H9 (cell line): ENCODE measurements around the gene ANAPC1. TPM values are rescaled to one million over a fixed set of nuclear protein-coding genes. Genes with fewer than 3 reads are reported as not detected.

Experiments used
- DNase-seq: peaks from one replicate; pipeline ENCODE4 v3.0.0-alpha.2; 2017
- H2AFZ ChIP-seq: one replicate; pipeline ENCODE4 v1.6.1; 2013; ENCODE audit warnings: mild to moderate bottlenecking, low read length, control low read depth, moderate library complexity
- H2AK5ac ChIP-seq: 2 replicates; pipeline ENCODE4 v1.6.1; 2013; ENCODE audit warnings: low read length, control low read depth, mixed read lengths; ENCODE audit not compliant: insufficient read length
- H2BK120ac ChIP-seq: one replicate; pipeline ENCODE4 v1.6.1; 2013; ENCODE audit warnings: low read depth, mild to moderate bottlenecking, low read length, control low read depth, inconsistent platforms; ENCODE audit not compliant: poor library complexity, severe bottlenecking
- H2BK12ac ChIP-seq: 2 replicates; pipeline ENCODE4 v1.6.1; 2013; ENCODE audit warnings: low read length, control low read depth, mixed read lengths, low read depth; ENCODE audit not compliant: insufficient read length
- H2BK15ac ChIP-seq: 2 replicates; pipeline ENCODE4 v1.6.1; 2013; ENCODE audit warnings: low read depth, low read length, control low read depth
- H2BK20ac ChIP-seq: one replicate; pipeline ENCODE4 v1.6.1; 2013; ENCODE audit warnings: low read depth, mild to moderate bottlenecking, low read length, control low read depth, inconsistent platforms; ENCODE audit not compliant: poor library complexity, severe bottlenecking
- H2BK5ac ChIP-seq: 2 replicates; pipeline ENCODE4 v1.6.1; 2013; ENCODE audit warnings: low read length, control low read depth, mixed read lengths; ENCODE audit not compliant: insufficient read length
- H3K14ac ChIP-seq: 2 replicates; pipeline ENCODE4 v1.6.1; 2013; ENCODE audit warnings: low read length, control low read depth; ENCODE audit not compliant: insufficient read depth
- H3K18ac ChIP-seq: 2 replicates; pipeline ENCODE4 v1.6.1; 2013; ENCODE audit warnings: low read depth, mild to moderate bottlenecking, mixed read lengths, low read length, control low read depth; ENCODE audit not compliant: insufficient read length
- H3K23ac ChIP-seq: 2 replicates; pipeline ENCODE4 v1.6.1; 2013; ENCODE audit warnings: low read length, control low read depth, mixed read lengths, low read depth; ENCODE audit not compliant: insufficient read length
- H3K23me2 ChIP-seq: 2 replicates; pipeline ENCODE4 v1.6.1; 2013; ENCODE audit warnings: low read depth, mild to moderate bottlenecking, mixed read lengths, low read length, control low read depth; ENCODE audit not compliant: insufficient read length, poor library complexity, severe bottlenecking
- H3K27ac ChIP-seq: 2 replicates; pipeline ENCODE4 v1.5.1; 2013; ENCODE audit warnings: low read length, control low read depth, mixed read lengths, low read depth; ENCODE audit not compliant: insufficient read length
- H3K27me3 ChIP-seq: 2 replicates; pipeline ENCODE4 v1.6.1; 2013; ENCODE audit warnings: low read length, control low read depth, inconsistent platforms; ENCODE audit not compliant: insufficient read depth
- H3K4ac ChIP-seq: 2 replicates; pipeline ENCODE4 v1.6.1; 2013; ENCODE audit warnings: low read depth, mild to moderate bottlenecking, control low read depth, inconsistent platforms, low read length, moderate library complexity
- H3K4me1 ChIP-seq: 2 replicates; pipeline ENCODE4 v1.6.1; 2013; ENCODE audit warnings: low read length, control low read depth, inconsistent platforms; ENCODE audit not compliant: insufficient read depth
- H3K4me2 ChIP-seq: 2 replicates; pipeline ENCODE4 v1.6.1; 2013; ENCODE audit warnings: low read length, control low read depth, mixed read lengths; ENCODE audit not compliant: insufficient read length, insufficient read depth
- H3K56ac ChIP-seq: 2 replicates; pipeline ENCODE4 v1.6.1; 2013; ENCODE audit warnings: low read depth, mild to moderate bottlenecking, mixed read lengths, low read length, control low read depth; ENCODE audit not compliant: insufficient read length
- H3K79me1 ChIP-seq: 2 replicates; pipeline ENCODE4 v1.6.1; 2013; ENCODE audit warnings: low read depth, mild to moderate bottlenecking, moderate library complexity, low read length, control low read depth, inconsistent platforms; ENCODE audit not compliant: insufficient read depth, poor library complexity, severe bottlenecking
- H3K79me2 ChIP-seq: 2 replicates; pipeline ENCODE4 v1.6.1; 2013; ENCODE audit warnings: low read length, control low read depth, inconsistent platforms; ENCODE audit not compliant: insufficient read depth
- H3K9ac ChIP-seq: 2 replicates; pipeline ENCODE4 v1.6.1; 2013; ENCODE audit warnings: low read length, control low read depth, mixed read lengths; ENCODE audit not compliant: insufficient read length; ENCODE audit errors: extremely low read depth
- H3K9me3 ChIP-seq: one replicate; pipeline ENCODE4 v1.6.1; 2013; ENCODE audit warnings: low read depth, low read length, inconsistent platforms; ENCODE audit not compliant: control insufficient read depth
- H3T11ph ChIP-seq: one replicate; pipeline ENCODE4 v1.6.1; 2013; ENCODE audit warnings: mild to moderate bottlenecking, low read length, control low read depth, inconsistent platforms
- H4K20me1 ChIP-seq: one replicate; pipeline ENCODE4 v1.6.1; 2013; ENCODE audit not compliant: control insufficient read depth, insufficient read length, insufficient read depth
- H4K5ac ChIP-seq: 2 replicates; pipeline ENCODE4 v1.6.1; 2013; ENCODE audit warnings: low read depth, mild to moderate bottlenecking, mixed read lengths, low read length, control low read depth; ENCODE audit not compliant: insufficient read length
- H4K8ac ChIP-seq: replicated peaks from 2 replicates; pipeline ENCODE4 v1.6.1; 2013; ENCODE audit warnings: low read length, control low read depth, mixed read lengths, low read depth; ENCODE audit not compliant: insufficient read length
- H4K91ac ChIP-seq: 2 replicates; pipeline ENCODE4 v1.6.1; 2013; ENCODE audit warnings: low read depth, mild to moderate bottlenecking, moderate library complexity, mixed read lengths, low read length, control low read depth; ENCODE audit not compliant: insufficient read length
- H3K27ac Mint-ChIP-seq, 3 experiments: 2 replicates in 2 of 3; 3 replicates in 1 of 3; pipeline ENCODE4 v1.8.0; 2020 to 2021; ENCODE audit warnings: mixed read lengths in 3 of 3, mild to moderate bottlenecking in 1 of 3, moderate library complexity in 1 of 3
- H3K27me3 Mint-ChIP-seq: 2 replicates; pipeline ENCODE4 v1.8.0; 2021; ENCODE audit warnings: low read depth, mild to moderate bottlenecking, moderate library complexity, mixed read lengths
- H3K36me3 Mint-ChIP-seq, 3 experiments: 2 replicates in 2 of 3; 3 replicates in 1 of 3; pipeline ENCODE4 v1.8.0; 2020 to 2021; ENCODE audit warnings: low read depth in 3 of 3, mixed read lengths in 3 of 3; ENCODE audit not compliant: insufficient read depth in 1 of 3
- H3K4me1 Mint-ChIP-seq, 2 experiments: 2 replicates each; pipeline ENCODE4 v1.8.0; 2020; ENCODE audit warnings: mixed read lengths in 2 of 2
- H3K4me3 Mint-ChIP-seq, 2 experiments: 2 replicates in 1 of 2; 3 replicates in 1 of 2; pipeline ENCODE4 v1.8.0; 2020 to 2021; ENCODE audit warnings: mild to moderate bottlenecking in 2 of 2, mixed read lengths in 2 of 2, moderate library complexity in 1 of 2
- H3K9me3 Mint-ChIP-seq, 2 experiments: 2 replicates in 1 of 2; 3 replicates in 1 of 2; pipeline ENCODE4 v1.8.0; 2020; ENCODE audit warnings: mild to moderate bottlenecking in 2 of 2, mixed read lengths in 2 of 2, moderate library complexity in 1 of 2
- WGBS: extraction: QIAGEN DNeasy Blood & Tissue Kit; methylation state at CpG from one replicate; pipeline ENCODE4 v1.1.7; 2013; ENCODE audit warnings: missing lambda C conversion rate, low lambda C conversion rate, mixed read lengths; ENCODE audit not compliant: insufficient read length; ENCODE audit errors: extremely low coverage; 5-methylcytosine and 5-hydroxymethylcytosine counted together
- total RNA-seq: library from RNA; stranded (reverse); gene quantifications from 2 replicates; pipeline ENCODE4 v1.2.1, GENCODE V29; 2021
- TF ChIP-seq, protein P1 (sequence below): fragments of 200-600 bp; sonication (generic); conservative IDR thresholded peaks from 3 replicates; pipeline ENCODE4 v1.8.0; 2021; ENCODE audit warnings: antibody characterized with exemption, mild to moderate bottlenecking

The ANAPC1 gene
- total RNA-seq, 1 experiment from 2014 or later: 79.1 TPM

DNA sequence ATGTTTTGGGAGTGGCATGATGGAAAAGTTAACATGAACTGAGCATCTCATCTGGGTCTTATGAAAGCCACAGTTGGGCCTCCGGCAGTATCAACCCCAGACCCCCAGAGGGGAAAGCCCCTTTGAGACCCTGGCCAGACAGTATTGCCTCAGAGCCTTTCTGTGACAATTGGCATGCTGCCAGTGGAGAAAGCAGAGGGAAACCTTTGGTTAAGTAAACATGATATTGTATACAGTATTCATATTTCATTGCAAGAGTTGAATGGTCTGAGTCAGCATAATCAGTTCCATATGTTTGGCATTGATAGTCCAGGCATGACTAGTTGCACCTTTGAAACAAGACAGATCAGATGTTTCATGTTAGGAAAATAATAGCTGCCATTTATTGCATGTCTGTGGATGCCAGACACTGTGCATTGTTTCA, 34.4 kb upstream of the ANAPC1 start:
- no peak overlapping the region for H3K14ac ChIP-seq
- Mint-ChIP-seq H3K9me3 (no peaks in the 10 kb centered on the region), H3K27ac (no peak overlapping the region; a peak in 1 of 7 replicates), H3K36me3 (no peaks in the 10 kb centered on the region), H3K4me1 (0 out of 4 replicates have a peak, but pooled peaks cover 0 to 3% of the 10 kb centered on the region in 2 experiments), H3K4me3 (no peak overlapping the region), H3K27me3 (no peaks in the 10 kb centered on the region)
- H4K8ac ChIP-seq: no peak overlapping the region
- no peak overlapping the region for H3K4ac ChIP-seq
- H2BK5ac ChIP-seq: no peak overlapping the region
- no peak overlapping the region for H4K91ac ChIP-seq
- WGBS: no CpG with 5 or more reads among the region's 1 CpG
- no peaks in the 10 kb centered on the region for H3K79me1 ChIP-seq
- no peak overlapping the region for H2BK15ac ChIP-seq
- no peak overlapping the region for H2AK5ac ChIP-seq
- no peak overlapping the region for H3T11ph ChIP-seq
- TF ChIP-seq, protein P1, sequence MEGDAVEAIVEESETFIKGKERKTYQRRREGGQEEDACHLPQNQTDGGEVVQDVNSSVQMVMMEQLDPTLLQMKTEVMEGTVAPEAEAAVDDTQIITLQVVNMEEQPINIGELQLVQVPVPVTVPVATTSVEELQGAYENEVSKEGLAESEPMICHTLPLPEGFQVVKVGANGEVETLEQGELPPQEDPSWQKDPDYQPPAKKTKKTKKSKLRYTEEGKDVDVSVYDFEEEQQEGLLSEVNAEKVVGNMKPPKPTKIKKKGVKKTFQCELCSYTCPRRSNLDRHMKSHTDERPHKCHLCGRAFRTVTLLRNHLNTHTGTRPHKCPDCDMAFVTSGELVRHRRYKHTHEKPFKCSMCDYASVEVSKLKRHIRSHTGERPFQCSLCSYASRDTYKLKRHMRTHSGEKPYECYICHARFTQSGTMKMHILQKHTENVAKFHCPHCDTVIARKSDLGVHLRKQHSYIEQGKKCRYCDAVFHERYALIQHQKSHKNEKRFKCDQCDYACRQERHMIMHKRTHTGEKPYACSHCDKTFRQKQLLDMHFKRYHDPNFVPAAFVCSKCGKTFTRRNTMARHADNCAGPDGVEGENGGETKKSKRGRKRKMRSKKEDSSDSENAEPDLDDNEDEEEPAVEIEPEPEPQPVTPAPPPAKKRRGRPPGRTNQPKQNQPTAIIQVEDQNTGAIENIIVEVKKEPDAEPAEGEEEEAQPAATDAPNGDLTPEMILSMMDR: no peak
- H4K5ac ChIP-seq: no peak overlapping the region
- no peak overlapping the region for H2BK120ac ChIP-seq
- H3K23me2 ChIP-seq: no peaks in the 10 kb centered on the region
- H2BK20ac ChIP-seq: no peak overlapping the region
- H3K18ac ChIP-seq: no peak overlapping the region
- DNase-seq: no peak
- H2AFZ ChIP-seq: no peak overlapping the region
- H3K9ac ChIP-seq: no peak overlapping the region
- H3K56ac ChIP-seq: no peak overlapping the region
- no peak overlapping the region for H2BK12ac ChIP-seq
- no peaks in the 10 kb centered on the region for H3K4me1 ChIP-seq
- H3K27ac ChIP-seq: no peak overlapping the region
- no peaks in the 10 kb centered on the region for H3K27me3 ChIP-seq
- H3K79me2 ChIP-seq: no peaks in the 10 kb centered on the region
- no peak overlapping the region for H3K23ac ChIP-seq
- H3K9me3 ChIP-seq: no peaks in the 10 kb centered on the region
- H4K20me1 ChIP-seq: no peaks in the 10 kb centered on the region
- H3K4me2 ChIP-seq: no peak overlapping the region
